ENCODE measurements around the gene RHOBTB3.

DNA sequence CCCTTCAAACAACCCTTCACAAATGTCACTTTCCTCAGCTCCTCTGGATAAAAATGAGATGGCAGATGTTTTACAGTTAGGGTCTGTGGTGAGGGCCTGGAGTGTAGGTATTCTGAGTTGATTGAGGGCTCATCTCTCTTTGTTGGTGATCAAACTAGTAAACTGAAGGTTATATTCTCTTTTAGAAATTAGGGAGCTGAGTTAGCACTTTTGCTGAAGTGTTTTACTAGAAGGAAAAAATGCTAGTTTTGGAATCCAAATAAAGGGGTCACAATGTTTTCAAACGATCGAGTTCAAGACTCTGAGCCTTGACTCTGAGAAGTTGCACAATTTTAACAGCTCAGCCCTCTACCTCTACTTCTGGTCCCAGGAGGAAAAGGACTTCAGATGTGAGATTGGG lies 23.4 kb downstream of the RHOBTB3 start:
- TF ChIP-seq, protein P1, sequence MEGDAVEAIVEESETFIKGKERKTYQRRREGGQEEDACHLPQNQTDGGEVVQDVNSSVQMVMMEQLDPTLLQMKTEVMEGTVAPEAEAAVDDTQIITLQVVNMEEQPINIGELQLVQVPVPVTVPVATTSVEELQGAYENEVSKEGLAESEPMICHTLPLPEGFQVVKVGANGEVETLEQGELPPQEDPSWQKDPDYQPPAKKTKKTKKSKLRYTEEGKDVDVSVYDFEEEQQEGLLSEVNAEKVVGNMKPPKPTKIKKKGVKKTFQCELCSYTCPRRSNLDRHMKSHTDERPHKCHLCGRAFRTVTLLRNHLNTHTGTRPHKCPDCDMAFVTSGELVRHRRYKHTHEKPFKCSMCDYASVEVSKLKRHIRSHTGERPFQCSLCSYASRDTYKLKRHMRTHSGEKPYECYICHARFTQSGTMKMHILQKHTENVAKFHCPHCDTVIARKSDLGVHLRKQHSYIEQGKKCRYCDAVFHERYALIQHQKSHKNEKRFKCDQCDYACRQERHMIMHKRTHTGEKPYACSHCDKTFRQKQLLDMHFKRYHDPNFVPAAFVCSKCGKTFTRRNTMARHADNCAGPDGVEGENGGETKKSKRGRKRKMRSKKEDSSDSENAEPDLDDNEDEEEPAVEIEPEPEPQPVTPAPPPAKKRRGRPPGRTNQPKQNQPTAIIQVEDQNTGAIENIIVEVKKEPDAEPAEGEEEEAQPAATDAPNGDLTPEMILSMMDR (conservative IDR thresholded peaks at IDR 0.05), result no peak
- TF ChIP-seq ZFX (IDR thresholded peaks at IDR 0.05), result no peak
